Measurements from ENCODE around the gene LST1.
"Not testable (repeated sequence)": the region's sequence is repeated elsewhere in the genome, so short reads cannot be mapped to it uniquely, and the experiment has no call there.

LST1 gene

DNA sequence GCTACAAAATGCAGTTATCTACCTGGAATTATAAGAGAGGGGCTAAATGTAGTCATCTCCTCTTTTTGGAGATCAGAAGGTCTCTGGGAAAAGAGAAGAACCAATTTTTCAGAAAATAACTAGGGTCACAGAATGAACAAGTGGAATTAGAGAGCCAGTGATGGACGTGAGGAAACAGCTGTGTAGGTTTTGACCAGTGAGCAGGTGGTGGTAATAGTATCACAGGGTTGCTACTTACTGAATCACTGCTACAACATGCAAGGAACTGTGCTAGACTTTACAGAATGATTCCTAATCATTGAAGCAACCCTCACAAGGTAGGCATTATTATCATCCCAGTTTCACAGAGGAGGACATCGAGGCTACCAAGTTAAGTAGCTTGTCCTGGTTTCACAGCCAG lies 41.4 kb upstream of the LST1 start:
- no peak for DNase-seq (ENCODE audit: low read depth)
- in situ Hi-C loops (cut with HindIII; ENCODE audit: low sequenced_read_pairs) = loop anchor here (5.0 kb wide), 1 partner anchor 73 kb away; the partner anchor contains the start of gene AIF1
- H3K4me3 ChIP-seq (ENCODE audit: low read depth, low read length) = no peak overlapping the region
- TF ChIP-seq, protein P1, sequence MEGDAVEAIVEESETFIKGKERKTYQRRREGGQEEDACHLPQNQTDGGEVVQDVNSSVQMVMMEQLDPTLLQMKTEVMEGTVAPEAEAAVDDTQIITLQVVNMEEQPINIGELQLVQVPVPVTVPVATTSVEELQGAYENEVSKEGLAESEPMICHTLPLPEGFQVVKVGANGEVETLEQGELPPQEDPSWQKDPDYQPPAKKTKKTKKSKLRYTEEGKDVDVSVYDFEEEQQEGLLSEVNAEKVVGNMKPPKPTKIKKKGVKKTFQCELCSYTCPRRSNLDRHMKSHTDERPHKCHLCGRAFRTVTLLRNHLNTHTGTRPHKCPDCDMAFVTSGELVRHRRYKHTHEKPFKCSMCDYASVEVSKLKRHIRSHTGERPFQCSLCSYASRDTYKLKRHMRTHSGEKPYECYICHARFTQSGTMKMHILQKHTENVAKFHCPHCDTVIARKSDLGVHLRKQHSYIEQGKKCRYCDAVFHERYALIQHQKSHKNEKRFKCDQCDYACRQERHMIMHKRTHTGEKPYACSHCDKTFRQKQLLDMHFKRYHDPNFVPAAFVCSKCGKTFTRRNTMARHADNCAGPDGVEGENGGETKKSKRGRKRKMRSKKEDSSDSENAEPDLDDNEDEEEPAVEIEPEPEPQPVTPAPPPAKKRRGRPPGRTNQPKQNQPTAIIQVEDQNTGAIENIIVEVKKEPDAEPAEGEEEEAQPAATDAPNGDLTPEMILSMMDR (IDR thresholded peaks at IDR 0.05; ENCODE audit: low read depth, low read length, missing control alignments) = no peak

DNA sequence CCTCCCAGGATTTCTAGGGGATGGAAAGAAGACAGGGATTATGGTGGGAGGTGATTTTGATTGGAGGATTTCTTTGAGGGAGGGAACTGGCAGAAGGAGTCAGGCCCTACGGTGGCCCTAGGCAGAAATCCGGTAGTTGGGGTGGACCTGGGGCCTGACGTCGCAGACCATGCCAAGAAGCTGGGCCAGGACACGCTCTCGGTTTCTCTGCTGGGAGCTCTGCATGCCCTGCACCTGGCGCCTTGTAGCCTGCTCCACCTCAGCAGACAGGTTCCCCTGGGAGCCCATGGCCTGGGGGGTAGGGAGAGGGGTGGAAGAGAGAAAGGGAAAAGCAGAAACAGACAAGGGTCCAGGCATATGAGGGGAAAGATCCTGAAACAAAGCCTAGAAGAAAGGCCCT lies 40.8 kb upstream of the LST1 start:
- DNase-seq (ENCODE audit: low read depth) = no peak
- H3K4me3 ChIP-seq (ENCODE audit: low read depth, low read length) = peak overlapping the region; percentile 54
- in situ Hi-C loops (cut with HindIII; ENCODE audit: low sequenced_read_pairs) = no loop called here
- TF ChIP-seq, protein P1 (IDR thresholded peaks at IDR 0.05; ENCODE audit: low read depth, low read length, missing control alignments) = no peak

DNA sequence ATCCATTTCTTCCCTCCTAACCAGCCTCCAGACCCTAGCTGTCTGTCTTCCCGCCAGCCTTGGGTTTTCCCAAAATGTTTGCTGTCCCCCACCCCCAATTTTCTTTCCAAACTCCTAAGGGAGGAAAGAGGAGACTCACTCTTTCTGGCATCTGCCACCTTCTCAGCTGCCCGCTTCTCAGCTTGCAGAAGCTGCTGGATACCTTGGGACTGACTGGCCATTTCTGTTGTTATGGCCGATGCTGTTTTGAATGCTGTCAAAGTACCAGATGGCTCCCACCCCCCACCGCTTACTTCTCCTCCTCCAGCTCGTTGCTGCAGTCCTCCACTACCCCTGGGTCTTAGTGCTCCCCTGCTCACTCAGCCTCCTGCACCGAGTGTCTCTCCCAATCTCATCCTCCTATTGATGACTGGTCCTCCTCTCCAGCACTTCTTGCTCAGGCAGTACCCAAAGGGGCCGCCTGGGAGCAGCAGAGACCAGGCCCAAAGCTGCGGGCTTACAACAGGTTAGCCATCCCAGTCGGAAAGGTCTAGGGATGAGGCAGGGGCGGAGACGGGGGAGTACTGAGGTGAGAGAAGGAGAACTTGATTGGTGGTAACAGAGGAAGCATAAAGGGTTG lies 39.6 kb upstream of the LST1 start, which contains the start of gene ATP6V1G2:
Gene ATP6V1G2 (minus strand): TSS at position 270 of the 619 bp plus-strand sequence. CDS start 49 bp downstream, at position 221.
- in situ Hi-C loops (cut with HindIII; ENCODE audit: low sequenced_read_pairs) = no loop called here
- DNase-seq (ENCODE audit: low read depth) = peak; percentile 84

DNA sequence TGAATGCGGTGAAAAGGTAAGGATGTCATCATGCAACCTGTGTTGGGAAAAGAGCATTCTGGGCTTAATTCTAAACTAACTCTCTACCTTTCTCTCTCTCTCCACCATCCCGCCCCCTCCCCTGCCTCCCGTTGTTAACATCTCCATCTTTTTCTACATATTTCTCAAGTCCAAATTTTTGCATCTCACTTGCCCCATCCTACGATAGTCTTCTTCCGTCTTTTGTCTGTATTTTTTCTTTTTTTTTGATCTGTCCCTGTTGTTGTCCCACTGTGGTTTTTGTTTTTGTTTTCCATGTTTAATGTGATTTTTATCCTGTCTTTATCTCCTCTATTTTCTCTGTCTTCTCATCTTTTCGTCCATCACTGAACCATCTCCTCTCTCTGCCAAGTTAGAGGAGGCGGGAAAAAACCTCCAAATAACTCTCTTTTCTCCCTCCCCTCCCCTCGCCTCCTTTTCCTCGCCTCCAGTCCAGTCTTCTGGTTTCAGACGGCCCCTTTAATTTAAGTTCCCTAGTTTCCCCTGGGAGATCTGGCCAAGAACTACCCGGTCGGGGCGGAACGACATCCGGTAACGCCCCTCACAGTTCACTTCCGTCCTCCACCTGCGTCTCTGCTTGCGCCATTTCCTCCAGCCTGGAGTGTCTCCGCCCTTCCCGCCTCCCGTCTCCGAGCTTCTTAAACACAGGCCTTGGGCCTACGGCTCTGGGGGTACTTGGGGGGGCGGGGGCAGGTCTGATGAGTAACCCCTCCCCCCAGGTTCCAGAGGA lies 38.9 kb upstream of the LST1 start, which contains the start of gene NFKBIL1:
Gene NFKBIL1 (plus strand): TSS at position 651 of the 769 bp plus-strand sequence. CDS start 87 bp downstream, at position 738.
- peak within 1 kb of the TSS; percentile 54 for H3K4me3 ChIP-seq (ENCODE audit: low read depth, low read length)
- in situ Hi-C loops (cut with HindIII; ENCODE audit: low sequenced_read_pairs) = no loop called here
- TF ChIP-seq, protein P1 (IDR thresholded peaks at IDR 0.05; ENCODE audit: low read depth, low read length, missing control alignments) = no peak
- DNase-seq (ENCODE audit: low read depth) = peak; percentile 95

More for the DNA sequence above, 39.6 kb upstream of the LST1 start, which contains the start of gene ATP6V1G2:
- peak within 1 kb of the TSS; percentile 54 for H3K4me3 ChIP-seq (ENCODE audit: low read depth, low read length)
- TF ChIP-seq, protein P1 (IDR thresholded peaks at IDR 0.05; ENCODE audit: low read depth, low read length, missing control alignments) = peak; percentile 100

DNA sequence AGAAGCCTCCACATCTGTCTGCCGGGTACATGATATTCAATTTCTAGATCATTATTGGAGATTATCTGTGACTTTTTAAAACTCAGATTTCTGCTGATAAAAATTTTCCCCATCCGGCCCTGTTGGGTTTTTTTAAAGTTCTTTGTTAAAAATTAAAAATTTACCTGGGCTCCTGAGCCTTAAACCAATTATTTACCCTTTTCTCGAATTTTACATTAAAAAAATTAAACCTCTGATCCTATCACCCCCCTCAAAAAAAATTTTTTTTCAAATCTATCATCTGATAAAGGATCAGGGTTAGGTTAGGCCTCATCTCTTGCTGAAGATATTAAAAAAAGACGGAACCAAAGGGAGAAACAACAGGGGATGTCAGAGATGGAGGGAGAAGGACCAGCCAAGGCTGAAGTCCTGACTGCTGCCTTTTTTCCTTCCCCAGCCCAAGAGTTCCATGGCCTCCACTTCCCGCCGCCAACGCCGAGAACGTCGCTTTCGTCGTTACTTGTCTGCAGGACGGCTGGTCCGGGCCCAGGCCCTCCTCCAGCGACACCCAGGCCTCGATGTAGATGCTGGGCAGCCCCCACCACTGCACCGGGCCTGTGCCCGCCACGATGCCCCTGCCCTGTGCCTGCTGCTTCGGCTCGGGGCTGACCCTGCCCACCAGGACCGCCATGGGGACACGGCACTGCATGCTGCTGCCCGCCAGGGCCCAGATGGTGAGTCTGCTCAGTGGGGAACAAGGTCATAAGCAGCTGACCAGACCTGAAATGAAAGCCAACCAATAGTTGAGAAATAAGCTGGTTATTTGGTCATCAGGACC lies 38.1 kb upstream of the LST1 start:
- DNase-seq (ENCODE audit: low read depth) = no peak
- peak overlapping the region; percentile 54 for H3K4me3 ChIP-seq (ENCODE audit: low read depth, low read length)
- in situ Hi-C loops (cut with HindIII; ENCODE audit: low sequenced_read_pairs) = no loop called here
- TF ChIP-seq, protein P1 (IDR thresholded peaks at IDR 0.05; ENCODE audit: low read depth, low read length, missing control alignments) = no peak

DNA sequence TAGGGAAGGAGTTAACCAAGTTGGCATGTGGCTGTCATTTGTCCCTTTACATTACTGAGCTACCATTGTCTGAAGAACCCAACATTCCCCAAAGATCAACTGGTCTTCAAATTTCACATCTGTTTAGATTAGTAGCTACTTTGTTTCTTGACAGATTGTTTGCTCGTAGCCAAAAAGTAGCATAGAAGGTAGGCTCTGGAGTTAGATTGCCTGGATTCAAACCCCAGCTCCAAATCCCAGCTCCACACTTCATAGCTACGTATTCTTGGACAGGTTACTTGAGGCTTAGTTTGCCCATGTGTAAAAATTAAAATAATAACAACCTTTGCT lies 37.6 kb upstream of the LST1 start:
- no peak for DNase-seq (ENCODE audit: low read depth)
- in situ Hi-C loops (cut with HindIII; ENCODE audit: low sequenced_read_pairs) = no loop called here
- peak overlapping the region; percentile 54 for H3K4me3 ChIP-seq (ENCODE audit: low read depth, low read length)
- TF ChIP-seq, protein P1 (IDR thresholded peaks at IDR 0.05; ENCODE audit: low read depth, low read length, missing control alignments) = no peak

DNA sequence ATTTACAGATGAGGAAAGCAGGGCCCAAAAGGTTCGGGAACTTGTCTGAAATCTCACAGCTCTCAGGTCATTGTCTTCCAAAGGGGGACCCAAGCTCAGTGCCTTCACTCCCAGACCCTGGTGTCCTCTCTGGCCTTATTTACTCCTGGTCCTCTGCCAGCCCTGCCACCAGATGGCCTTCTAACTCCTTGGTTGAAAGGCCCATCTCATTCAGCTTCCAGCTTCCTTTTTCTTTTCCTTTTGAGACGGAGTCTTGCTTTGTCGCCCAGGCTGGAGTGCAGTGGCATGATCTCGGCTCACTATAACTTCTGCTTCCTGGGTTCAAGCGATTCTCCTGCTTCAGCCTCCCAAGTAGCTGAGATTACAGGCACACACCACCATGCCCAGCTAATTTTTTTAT lies 34.7 kb upstream of the LST1 start:
- in situ Hi-C loops (cut with HindIII; ENCODE audit: low sequenced_read_pairs); DNase-seq (ENCODE audit: low read depth); H3K4me3 ChIP-seq (ENCODE audit: low read depth, low read length): not testable (repeated sequence)

Measured in astrocyte of the cerebellum (primary cell).